Gastrocnemius medialis (tissue), 4 donors: Measurements from ENCODE around the gene TBR1. TPM values are rescaled to one million over a fixed set of nuclear protein-coding genes. Genes with fewer than 3 reads are reported as not detected.

Source experiments
- ATAC-seq, 2 donors: fragments of 150-250 bp; one replicate each; pipeline ENCODE4 v1.9.1; 2016
- DNase-seq, 2 donors: peaks; one replicate each; pipeline ENCODE4 v3.0.0-alpha.2; 2019
- H3K27ac ChIP-seq, 4 donors: fragments of 200-600 bp; sonication (generic); 1 replicate in 1 of 4; 2 replicates in 3 of 4; pipeline ENCODE4 v1.5.1; 2016 to 2018; ENCODE audit warnings: mild to moderate bottlenecking in 2 of 4, moderate library complexity in 1 of 4
- H3K27me3 ChIP-seq, 3 donors: fragments of 200-600 bp; sonication (generic) in 2 of 3; 1 replicate in 1 of 3; 2 replicates in 2 of 3; pipeline versions ENCODE4 v1.5.1 to v1.6.0; 2016 to 2019; ENCODE audit warnings: mild to moderate bottlenecking in 1 of 3, moderate library complexity in 1 of 3
- H3K36me3 ChIP-seq, 2 donors: fragments of 200-600 bp; sonication (generic) in 1 of 2; one replicate each; pipeline ENCODE4 v1.5.1; 2017 to 2018
- H3K4me1 ChIP-seq, 2 donors: fragments of 200-600 bp; sonication (generic) in 1 of 2; one replicate each; pipeline ENCODE4 v1.5.1; 2016 to 2017; ENCODE audit warnings: mild to moderate bottlenecking in 2 of 2
- H3K4me3 ChIP-seq, 4 donors: fragments of 200-600 bp; sonication (generic) in 3 of 4; 1 replicate in 1 of 4; 2 replicates in 3 of 4; pipeline ENCODE4 v1.5.1; 2016 to 2019; ENCODE audit warnings: mild to moderate bottlenecking in 2 of 4
- H3K9me3 ChIP-seq, 3 donors: fragments of 200-600 bp; sonication (generic) in 2 of 3; 1 replicate in 1 of 3; 2 replicates in 2 of 3; pipeline ENCODE4 v1.5.1; 2016 to 2019
- POLR2A ChIP-seq, 2 donors: fragments of 450-650 bp; IDR thresholded peaks; one replicate each; pipeline ENCODE4 v1.6.1; 2017; ENCODE audit warnings: antibody characterized with exemption in 2 of 2, mild to moderate bottlenecking in 2 of 2, moderate library complexity in 2 of 2
- in situ Hi-C, 4 donors: fragments of 200-750 bp; cut with MboI; loops; one replicate each; pipeline versions ENCODE4 v1.15.0 to v1.8.0; 2017; ENCODE audit warnings: low sequenced_read_pairs in 4 of 4
- intact Hi-C: fragments of 100-400 bp; cut with DNase I; formaldehyde crosslinking; loops from one replicate; pipeline ENCODE4 v1.15.1; 2023; ENCODE audit warnings: low total_unique reads
- total RNA-seq, 4 donors: library from RNA; depleted of rRNA; stranded (reverse); fragments of >200 nt; gene quantifications; one replicate each; pipeline versions ENCODE4 v1.1.0 to v1.2.3, GENCODE V29; 2016
- TF ChIP-seq, protein P1 (sequence below), 5 experiments: fragments of 450-650 bp in 3 of 5; fragments of 200-600 bp in 2 of 5; sonication (generic) in 2 of 5; IDR thresholded peaks in 4 of 5; conservative IDR thresholded peaks in 1 of 5; 1 replicate in 4 of 5; 2 replicates in 1 of 5; pipeline ENCODE4 v1.5.1; 2016 to 2019; ENCODE audit warnings: antibody characterized with exemption in 5 of 5, mild to moderate bottlenecking in 3 of 5, moderate library complexity in 3 of 5

Gene TBR1
- total RNA-seq, 4 donors from 2014 or later, result not detected

DNA sequence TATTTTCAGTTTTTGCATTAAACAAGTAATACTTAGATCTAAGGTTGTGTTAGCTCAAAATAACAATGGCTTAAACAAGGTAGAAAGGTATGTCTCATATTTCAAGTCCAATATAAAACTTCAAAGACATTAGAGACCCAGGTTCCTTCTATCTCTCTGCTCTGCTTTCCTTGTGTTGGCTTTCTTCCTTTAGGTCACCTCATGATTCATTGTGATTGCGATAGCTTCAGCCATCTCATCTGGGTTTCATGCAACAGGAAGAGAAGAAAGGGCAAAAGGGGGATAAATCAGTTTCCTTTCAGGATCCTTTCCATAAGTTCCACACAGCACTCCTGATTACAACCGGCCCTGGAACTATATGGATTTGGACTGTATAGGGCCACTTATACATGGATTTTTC lies 16.0 kb upstream of the TBR1 start:
- Histone ChIP-seq H3K4me1 (no peaks in the 10 kb centered on the region), H3K36me3 (peaks cover 0 to 46% of the 10 kb centered on the region in 2 donors), H3K27ac (no peak overlapping the region), H3K9me3 (no peaks in the 10 kb centered on the region), H3K4me3 (no peak overlapping the region), H3K27me3 (no peaks in the 10 kb centered on the region)
- ATAC-seq (no peak), DNase-seq (no peak)
- in situ Hi-C loops (no loop called here), intact Hi-C loops (no loop called here)
- no peak for TF ChIP-seq POLR2A (IDR thresholded peaks at IDR 0.05)
- TF ChIP-seq, protein P1, sequence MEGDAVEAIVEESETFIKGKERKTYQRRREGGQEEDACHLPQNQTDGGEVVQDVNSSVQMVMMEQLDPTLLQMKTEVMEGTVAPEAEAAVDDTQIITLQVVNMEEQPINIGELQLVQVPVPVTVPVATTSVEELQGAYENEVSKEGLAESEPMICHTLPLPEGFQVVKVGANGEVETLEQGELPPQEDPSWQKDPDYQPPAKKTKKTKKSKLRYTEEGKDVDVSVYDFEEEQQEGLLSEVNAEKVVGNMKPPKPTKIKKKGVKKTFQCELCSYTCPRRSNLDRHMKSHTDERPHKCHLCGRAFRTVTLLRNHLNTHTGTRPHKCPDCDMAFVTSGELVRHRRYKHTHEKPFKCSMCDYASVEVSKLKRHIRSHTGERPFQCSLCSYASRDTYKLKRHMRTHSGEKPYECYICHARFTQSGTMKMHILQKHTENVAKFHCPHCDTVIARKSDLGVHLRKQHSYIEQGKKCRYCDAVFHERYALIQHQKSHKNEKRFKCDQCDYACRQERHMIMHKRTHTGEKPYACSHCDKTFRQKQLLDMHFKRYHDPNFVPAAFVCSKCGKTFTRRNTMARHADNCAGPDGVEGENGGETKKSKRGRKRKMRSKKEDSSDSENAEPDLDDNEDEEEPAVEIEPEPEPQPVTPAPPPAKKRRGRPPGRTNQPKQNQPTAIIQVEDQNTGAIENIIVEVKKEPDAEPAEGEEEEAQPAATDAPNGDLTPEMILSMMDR (IDR thresholded peaks at IDR 0.05 in 4 of 5, conservative IDR thresholded peaks at IDR 0.05 in 1 of 5), result no peak

DNA sequence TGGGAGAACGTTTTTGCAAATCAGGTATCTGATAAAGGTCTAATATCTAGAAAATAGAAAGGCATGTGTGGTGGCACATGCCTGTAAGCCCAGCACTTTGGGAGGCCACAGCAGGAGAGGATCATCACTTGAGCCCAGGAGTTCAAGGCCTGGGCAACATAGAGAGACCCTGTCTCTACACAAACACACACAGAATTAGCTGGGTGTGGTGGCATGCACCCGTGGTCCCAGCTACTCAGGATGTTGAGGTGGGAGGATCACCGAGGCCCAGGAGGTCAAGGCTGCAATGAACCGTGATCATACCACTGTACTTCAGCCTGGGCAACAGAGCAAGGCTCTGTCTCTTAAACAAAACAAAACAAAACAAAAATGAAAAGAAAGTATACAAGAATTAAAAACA lies 13.8 kb upstream of the TBR1 start:
- in situ Hi-C loops, result no loop called here
- no peak overlapping the region for H3K4me3 ChIP-seq
- no peaks in the 10 kb centered on the region for H3K4me1 ChIP-seq
- H3K36me3 ChIP-seq, result peaks cover 0 to 24% of the 10 kb centered on the region in 2 donors
- intact Hi-C loops, result no loop called here
- TF ChIP-seq, protein P1 (IDR thresholded peaks at IDR 0.05 in 4 of 5, conservative IDR thresholded peaks at IDR 0.05 in 1 of 5), result no peak
- no peak for TF ChIP-seq POLR2A (IDR thresholded peaks at IDR 0.05)
- H3K27me3 ChIP-seq, result no peaks in the 10 kb centered on the region
- H3K9me3 ChIP-seq, result no peaks in the 10 kb centered on the region
- no peak for DNase-seq
- H3K27ac ChIP-seq, result no peak overlapping the region
- no peak for ATAC-seq

DNA sequence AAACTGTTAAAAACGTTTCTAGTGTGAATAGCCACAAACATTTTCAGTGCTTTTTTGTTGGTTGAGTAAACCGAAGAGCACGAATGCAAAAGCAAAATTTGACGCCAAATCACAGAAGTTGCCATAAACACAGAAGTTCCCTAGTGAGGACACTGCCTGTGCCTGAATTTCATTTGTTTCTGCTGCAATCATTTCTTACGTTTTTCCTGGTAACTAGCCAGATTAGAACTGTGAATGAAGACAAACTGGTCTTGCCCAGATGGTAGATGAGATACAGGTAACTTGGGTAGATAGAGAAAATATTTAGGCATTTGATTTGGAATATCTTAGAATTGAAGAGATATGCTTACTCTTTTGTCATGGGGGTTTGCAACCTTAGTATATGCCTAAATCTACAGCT lies 9.8 kb upstream of the TBR1 start:
- TF ChIP-seq, protein P1 (IDR thresholded peaks at IDR 0.05 in 4 of 5, conservative IDR thresholded peaks at IDR 0.05 in 1 of 5), result no peak
- no peak for TF ChIP-seq POLR2A (IDR thresholded peaks at IDR 0.05)
- Histone ChIP-seq H3K36me3 (peaks cover 2 to 20% of the 10 kb centered on the region in 2 donors), H3K9me3 (no peaks in the 10 kb centered on the region), H3K27me3 (no peaks in the 10 kb centered on the region), H3K4me1 (no peaks in the 10 kb centered on the region), H3K27ac (no peak overlapping the region), H3K4me3 (no peak overlapping the region)
- intact Hi-C loops (no loop called here), in situ Hi-C loops (no loop called here)
- no peak for DNase-seq
- ATAC-seq, result no peak

DNA sequence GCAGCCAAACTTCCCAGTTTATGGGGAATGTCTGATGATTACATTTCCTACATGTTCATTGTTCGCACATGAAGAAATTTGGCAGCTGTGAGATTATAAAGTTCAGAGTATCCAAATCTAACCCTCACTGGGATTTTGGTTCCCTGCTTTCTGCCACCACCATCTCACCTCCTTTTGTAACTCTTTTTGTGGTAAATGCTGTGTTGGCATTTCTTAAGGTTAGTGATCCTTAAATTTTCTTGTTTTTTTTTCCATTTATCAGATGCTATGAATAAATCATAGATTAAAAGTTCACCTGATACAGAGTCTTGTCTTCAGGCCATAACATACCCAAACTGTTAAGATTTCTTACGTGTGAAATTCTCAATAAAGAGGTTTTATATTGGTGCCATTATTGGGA lies 8.5 kb upstream of the TBR1 start:
- no peak for DNase-seq
- H3K27me3 ChIP-seq, result no peaks in the 10 kb centered on the region
- ATAC-seq, result no peak
- H3K36me3 ChIP-seq, result peaks cover 2 to 14% of the 10 kb centered on the region in 2 donors
- H3K9me3 ChIP-seq, result no peaks in the 10 kb centered on the region
- H3K4me1 ChIP-seq, result no peaks in the 10 kb centered on the region
- H3K4me3 ChIP-seq, result no peak overlapping the region
- TF ChIP-seq, protein P1 (IDR thresholded peaks at IDR 0.05 in 4 of 5, conservative IDR thresholded peaks at IDR 0.05 in 1 of 5), result no peak
- TF ChIP-seq POLR2A (IDR thresholded peaks at IDR 0.05), result no peak
- in situ Hi-C loops, result no loop called here
- no peak overlapping the region for H3K27ac ChIP-seq
- intact Hi-C loops, result no loop called here

DNA sequence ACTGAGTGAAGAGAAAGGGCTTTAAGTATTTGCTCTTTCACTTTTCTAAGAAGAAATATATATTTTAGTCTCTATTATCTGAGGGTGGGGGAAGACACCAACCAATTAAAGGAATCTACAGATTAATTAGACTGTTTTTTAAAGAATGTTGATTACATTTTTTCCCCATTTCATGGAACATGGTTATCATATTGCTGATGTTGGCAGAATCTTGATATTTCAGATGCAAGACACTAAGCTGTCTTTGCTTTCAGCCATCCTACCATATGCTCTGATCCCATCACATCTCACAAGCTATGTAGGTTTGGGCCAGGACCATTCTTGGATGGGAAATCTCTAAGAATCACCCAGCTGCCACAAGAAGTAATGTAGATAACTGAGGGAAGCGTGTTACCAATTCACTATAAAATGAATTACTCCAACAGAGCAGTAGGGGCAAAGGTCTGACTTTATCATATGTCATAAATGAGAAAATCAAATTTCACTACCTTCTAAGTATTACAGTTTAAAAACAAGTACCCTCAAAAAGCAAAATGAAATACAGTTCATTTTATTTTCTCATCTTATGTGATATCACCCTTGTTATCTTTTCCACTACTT lies 6.7 kb upstream of the TBR1 start:
- Histone ChIP-seq H3K27ac (no peak overlapping the region), H3K4me1 (peaks cover 5 to 8% of the 10 kb centered on the region in 2 donors), H3K27me3 (peaks cover 4 to 6% (median 4%) of the 10 kb centered on the region in 3 donors), H3K9me3 (no peaks in the 10 kb centered on the region), H3K4me3 (no peak overlapping the region), H3K36me3 (peaks cover 2 to 14% of the 10 kb centered on the region in 2 donors)
- DNase-seq (no peak), ATAC-seq (no peak)
- TF ChIP-seq POLR2A (IDR thresholded peaks at IDR 0.05), result no peak
- TF ChIP-seq, protein P1 (IDR thresholded peaks at IDR 0.05 in 4 of 5, conservative IDR thresholded peaks at IDR 0.05 in 1 of 5), result no peak
- intact Hi-C loops (no loop called here), in situ Hi-C loops (no loop called here)
